Keratinocyte (primary cell): ENCODE measurements around the gene RALY.

ENCODE experiments used
- EZH2 ChIP-seq: IDR thresholded peaks from one replicate; pipeline ENCODE4 v1.6.1; 2012; ENCODE audit warnings: inconsistent platforms, mild to moderate bottlenecking, low read length, moderate library complexity
- TF ChIP-seq, protein P1 (sequence below), 3 experiments: IDR thresholded peaks in 1 of 3; conservative IDR thresholded peaks in 1 of 3; optimal IDR thresholded peaks in 1 of 3; 2 replicates in 2 of 3; 3 replicates in 1 of 3; pipeline versions ENCODE3 to v1.5.1; 2011; ENCODE audit warnings: low read length in 3 of 3, mild to moderate bottlenecking in 3 of 3, moderate library complexity in 2 of 3, control low read depth in 1 of 3, inconsistent platforms in 1 of 3; ENCODE audit not compliant: insufficient read depth in 2 of 3; ENCODE audit errors: extremely low read depth in 1 of 3

DNA sequence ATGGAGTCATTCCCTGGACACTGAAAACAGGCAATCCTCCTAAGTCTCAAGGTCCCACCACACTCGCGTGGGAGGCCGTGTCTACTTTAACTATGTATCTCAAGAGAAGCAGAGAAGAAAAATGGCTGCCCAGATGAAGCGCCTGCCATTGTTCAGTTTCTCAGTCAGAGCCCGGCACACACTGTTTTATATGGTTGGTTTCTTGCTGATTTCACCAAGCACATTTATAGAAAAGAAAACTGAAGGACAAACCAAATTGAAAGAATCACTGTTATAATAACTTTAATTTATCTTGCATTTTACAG is 95.4 kb downstream of the RALY start:
- TF ChIP-seq, protein P1, sequence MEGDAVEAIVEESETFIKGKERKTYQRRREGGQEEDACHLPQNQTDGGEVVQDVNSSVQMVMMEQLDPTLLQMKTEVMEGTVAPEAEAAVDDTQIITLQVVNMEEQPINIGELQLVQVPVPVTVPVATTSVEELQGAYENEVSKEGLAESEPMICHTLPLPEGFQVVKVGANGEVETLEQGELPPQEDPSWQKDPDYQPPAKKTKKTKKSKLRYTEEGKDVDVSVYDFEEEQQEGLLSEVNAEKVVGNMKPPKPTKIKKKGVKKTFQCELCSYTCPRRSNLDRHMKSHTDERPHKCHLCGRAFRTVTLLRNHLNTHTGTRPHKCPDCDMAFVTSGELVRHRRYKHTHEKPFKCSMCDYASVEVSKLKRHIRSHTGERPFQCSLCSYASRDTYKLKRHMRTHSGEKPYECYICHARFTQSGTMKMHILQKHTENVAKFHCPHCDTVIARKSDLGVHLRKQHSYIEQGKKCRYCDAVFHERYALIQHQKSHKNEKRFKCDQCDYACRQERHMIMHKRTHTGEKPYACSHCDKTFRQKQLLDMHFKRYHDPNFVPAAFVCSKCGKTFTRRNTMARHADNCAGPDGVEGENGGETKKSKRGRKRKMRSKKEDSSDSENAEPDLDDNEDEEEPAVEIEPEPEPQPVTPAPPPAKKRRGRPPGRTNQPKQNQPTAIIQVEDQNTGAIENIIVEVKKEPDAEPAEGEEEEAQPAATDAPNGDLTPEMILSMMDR (optimal IDR thresholded peaks at IDR 0.05 in 1 of 3, IDR thresholded peaks at IDR 0.05 in 1 of 3, conservative IDR thresholded peaks at IDR 0.05 in 1 of 3; ENCODE audit: extremely low read depth in 1 of 3, insufficient read depth in 2 of 3, low read length in 3 of 3), result no peak
- TF ChIP-seq EZH2, result no peak
